Retinal pigment epithelial cell (primary cell): ENCODE data around the gene SRGAP3.
A peak's percentile ranks its signal among the peaks of the same experiment; 100 is the strongest.

Source experiments
- DNase-seq: peaks from one replicate; pipeline ENCODE4 v3.0.0-alpha.2; 2010; ENCODE audit warnings: low read depth
- H3K4me3 ChIP-seq: 2 replicates; pipeline ENCODE4 v1.5.1; 2011; ENCODE audit warnings: mild to moderate bottlenecking, low read length, control low read depth, moderate library complexity
- CTCF ChIP-seq: conservative IDR thresholded peaks from 2 replicates; pipeline ENCODE4 v1.5.1; 2011; ENCODE audit warnings: low read depth, low read length, control low read depth, inconsistent platforms

Gene SRGAP3

GRCh38 chr3:9030034-9030433, 219.4 kb downstream of the SRGAP3 start:
- H3K4me3 ChIP-seq = no peak overlapping the region
- DNase-seq = no peak
- no peak for TF ChIP-seq CTCF

DNA sequence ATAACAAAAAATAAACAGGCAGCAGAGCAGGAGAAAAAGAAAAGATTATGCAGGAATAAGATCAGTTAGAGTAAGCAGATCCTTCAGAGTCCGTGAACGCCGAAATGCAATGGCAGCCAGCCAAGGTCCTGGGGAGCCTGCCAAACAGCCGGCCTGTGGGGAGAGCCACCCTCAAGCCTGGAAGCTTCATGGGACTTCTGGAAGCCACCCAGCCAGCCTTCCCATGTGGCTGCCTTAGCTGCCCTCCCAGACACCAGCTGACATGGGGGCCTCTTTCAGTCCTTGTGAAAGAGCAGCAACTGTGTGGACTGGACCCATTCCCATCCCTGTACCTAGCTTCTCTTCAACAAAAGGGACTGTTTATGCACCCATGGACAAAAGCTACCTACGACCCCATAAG, 221.3 kb downstream of the SRGAP3 start:
- peak; percentile 66 for DNase-seq
- TF ChIP-seq CTCF = no peak
- no peak overlapping the region for H3K4me3 ChIP-seq

- DNase-seq = no peak
Observed at GRCh38 chr3:9026320-9027045, 223.0 kb downstream of the SRGAP3 start.

DNA sequence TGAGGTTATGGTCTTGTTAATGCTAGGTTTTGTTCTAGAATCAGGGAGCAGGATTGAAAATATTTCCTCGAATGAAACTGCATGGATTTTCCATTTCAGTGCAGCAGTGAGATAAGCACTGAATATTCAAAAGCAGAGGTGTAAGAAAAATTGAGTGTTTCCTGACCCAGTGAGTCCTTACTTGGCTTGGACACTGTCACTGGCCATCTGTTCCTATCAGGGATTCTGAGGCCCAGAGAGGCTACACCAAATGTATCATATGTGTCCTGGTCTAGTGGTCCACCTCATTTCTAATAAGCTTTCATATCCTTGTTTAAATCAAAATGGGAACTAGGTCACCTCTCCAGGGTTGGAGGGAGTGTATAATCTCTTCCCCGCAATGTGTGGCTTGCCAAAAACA, 225.1 kb downstream of the SRGAP3 start:
- no peak for DNase-seq
- TF ChIP-seq CTCF = no peak
- no peak overlapping the region for H3K4me3 ChIP-seq

More at GRCh38 chr3:9026320-9027045, 223.0 kb downstream of the SRGAP3 start:
- no peak for TF ChIP-seq CTCF
- H3K4me3 ChIP-seq = no peak overlapping the region

- H3K4me3 ChIP-seq = no peak overlapping the region
- TF ChIP-seq CTCF = no peak
- no peak for DNase-seq
Observed at GRCh38 chr3:9023226-9023590, 226.2 kb downstream of the SRGAP3 start.

DNA sequence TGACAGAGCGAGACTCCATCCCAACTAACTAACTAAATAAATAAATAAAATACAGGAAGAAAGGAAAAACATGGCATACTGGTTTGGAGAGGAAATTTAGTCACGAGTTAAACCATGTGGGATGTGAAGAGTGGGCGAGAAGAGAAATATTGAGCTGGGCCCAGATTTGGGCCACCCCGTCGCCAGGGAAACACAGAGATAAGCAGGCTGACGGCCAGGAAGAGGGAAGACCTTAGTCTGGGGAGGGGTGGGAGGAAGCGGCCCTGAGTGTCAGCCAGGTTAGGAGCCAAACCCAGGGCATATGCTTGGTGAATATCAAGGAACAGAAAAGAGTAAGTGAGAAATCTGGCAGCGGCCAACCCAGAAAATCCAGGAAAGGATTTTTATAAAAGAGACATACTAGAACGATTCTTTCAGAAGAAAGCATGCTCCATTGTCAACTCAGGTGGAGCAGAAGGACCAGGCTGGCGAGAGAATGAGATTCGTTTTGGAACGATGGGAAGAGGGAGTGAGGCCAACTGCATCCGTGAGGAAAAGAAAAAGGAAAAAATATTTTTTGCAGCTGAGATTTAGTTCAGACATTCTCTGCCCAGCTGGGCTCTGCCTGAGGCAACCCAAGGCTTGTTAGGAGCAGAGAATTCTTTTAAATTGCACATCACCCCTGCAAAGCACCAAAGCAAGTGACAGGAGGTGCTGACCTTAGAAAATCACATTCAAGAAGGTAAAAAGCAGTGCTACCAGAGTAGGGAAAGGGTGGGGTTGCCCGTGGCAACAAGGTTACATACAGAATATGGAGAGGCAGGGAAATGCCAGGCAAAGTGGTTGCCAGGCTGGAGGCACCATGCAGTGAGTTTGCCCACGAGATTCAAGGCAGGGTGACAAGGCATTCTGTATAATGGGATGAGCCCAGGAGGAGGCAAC, 226.9 kb downstream of the SRGAP3 start:
- DNase-seq = no peak
- no peak for TF ChIP-seq CTCF
- no peak overlapping the region for H3K4me3 ChIP-seq
